Measurements from ENCODE around the gene FOXD3.

Gene FOXD3

GRCh38 chr1:63366908-63367214, 44.5 kb downstream of the FOXD3 start:
- peaks cover 21% of the 10 kb centered on the region for H3K4me1 Mint-ChIP-seq (ENCODE audit: low read depth)
- no peaks in the 10 kb centered on the region for H3K9me3 Mint-ChIP-seq (ENCODE audit: low read depth)
- peak overlapping the region; percentile 88 for H3K4me3 Mint-ChIP-seq
- H3K27me3 Mint-ChIP-seq = no peaks in the 10 kb centered on the region
- H3K27ac Mint-ChIP-seq = peak overlapping the region; percentile 91
- peaks cover 7% of the 10 kb centered on the region for H3K36me3 Mint-ChIP-seq

DNA sequence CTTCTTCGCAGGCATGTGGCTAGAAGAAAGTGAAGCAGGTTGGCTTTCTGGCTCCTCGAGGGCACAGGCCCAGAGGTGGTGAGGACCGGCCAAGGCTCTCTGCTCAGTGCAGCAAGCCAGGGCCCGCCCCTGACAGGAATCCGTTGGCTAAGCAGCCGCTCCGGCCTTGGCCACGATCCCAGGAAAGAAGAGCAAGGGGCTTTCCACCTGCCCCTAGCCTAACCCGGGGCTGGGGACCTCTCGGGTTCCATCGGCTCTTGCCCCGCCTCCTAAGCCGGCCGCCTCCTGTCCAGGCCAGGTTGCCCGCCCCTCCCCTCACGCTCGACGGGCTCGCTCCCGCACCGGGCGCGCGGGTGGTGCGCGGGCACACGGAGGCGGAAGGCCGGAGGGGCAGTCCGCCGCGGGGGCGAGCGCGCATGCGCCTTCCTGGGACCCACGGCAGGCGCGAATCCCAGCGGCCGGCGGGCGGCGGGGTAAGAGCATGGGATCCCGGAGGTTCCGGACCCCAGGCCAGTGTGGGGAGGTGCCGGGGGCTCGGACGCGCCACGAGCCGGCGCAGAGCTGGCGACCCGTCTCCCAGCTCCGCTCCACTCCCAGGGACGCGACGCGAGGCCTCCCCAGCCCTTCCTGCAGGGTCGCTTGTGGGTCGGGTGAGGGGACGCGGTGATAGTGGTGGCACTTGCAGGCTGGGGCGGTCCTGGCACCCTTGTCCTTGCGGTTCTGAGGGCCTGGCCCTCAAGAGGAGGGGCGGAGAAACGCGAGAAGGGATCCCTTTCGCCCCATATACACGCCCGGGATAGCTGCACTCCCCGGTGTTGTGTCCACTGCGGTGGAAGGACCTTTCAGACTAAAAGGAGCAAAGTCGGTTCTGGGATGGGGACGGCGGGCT, 45.1 kb downstream of the FOXD3 start, which contains the start of gene ALG6:
TSS of gene ALG6 (plus strand) at position 413 of the 889 bp plus-strand sequence. CDS start 3,351 bp downstream, outside the sequence.
- Mint-ChIP-seq H3K27ac (peak within 1 kb of the TSS; percentile 91), H3K4me3 (peak within 1 kb of the TSS; percentile 96), H3K27me3 (no peaks in the 10 kb centered on the region), H3K9me3 (ENCODE audit: low read depth) (no peaks in the 10 kb centered on the region), H3K4me1 (ENCODE audit: low read depth) (peaks cover 21% of the 10 kb centered on the region), H3K36me3 (peaks cover 10% of the 10 kb centered on the region)

DNA sequence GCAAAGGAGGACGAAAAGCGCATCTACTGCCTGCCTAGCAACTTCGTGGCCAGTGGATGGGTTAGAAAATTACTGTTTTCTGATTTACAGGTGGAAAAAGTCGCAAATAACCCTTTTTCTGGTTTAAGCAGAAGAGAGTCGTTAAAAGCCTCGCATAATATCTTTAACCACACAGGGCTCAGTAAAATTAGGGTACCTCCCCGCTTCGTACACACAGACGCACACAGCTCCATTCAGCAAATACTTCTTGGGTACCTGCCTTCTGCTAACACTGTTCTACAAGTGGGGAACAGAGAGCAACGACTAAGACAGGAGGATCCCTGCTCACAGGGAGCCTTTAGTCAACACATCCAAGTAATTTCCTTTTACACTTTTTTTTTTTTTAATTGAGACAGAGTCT, 45.8 kb downstream of the FOXD3 start:
- Mint-ChIP-seq H3K4me1 (ENCODE audit: low read depth) (peaks cover 21% of the 10 kb centered on the region), H3K9me3 (ENCODE audit: low read depth) (no peaks in the 10 kb centered on the region), H3K36me3 (peaks cover 10% of the 10 kb centered on the region), H3K4me3 (peak overlapping the region; percentile 96), H3K27me3 (no peaks in the 10 kb centered on the region), H3K27ac (peak overlapping the region; percentile 87)
